ENCODE results near the gene DNHD1. TPM values are rescaled to one million over a fixed set of nuclear protein-coding genes. Genes with fewer than 3 reads are reported as not detected.

The DNHD1 gene
- total and polyA plus RNA-seq, 2 of the 4 experiments (the other 2 are of a cell fraction): 1.8 to 3.6 TPM

GRCh38 chr11:6452219-6452618 is 44.9 kb upstream of the DNHD1 start:
- Histone ChIP-seq H3K14ac (replicated peaks; ENCODE audit: low read depth, low read length) (no peak overlapping the region), H4K8ac (ENCODE audit: low read depth in 2 of 2, low read length in 2 of 2) (no peak overlapping the region), H3K4ac (ENCODE audit: low read depth, low read length) (no peak overlapping the region), H4K20me1 (ENCODE audit: insufficient read depth, low read length) (no peaks in the 10 kb centered on the region; the same call in 1 of the 2 replicates), H3K9ac (ENCODE audit: low read depth, low read length) (no peak overlapping the region), H2AK5ac (ENCODE audit: low read depth, low read length) (no peak overlapping the region), H3K79me1 (ENCODE audit: low read depth in 1 of 2, low read length in 2 of 2) (peaks cover 0 to 4% of the 10 kb centered on the region in 2 experiments; a peak in 2 of 4 replicates), H4K91ac (ENCODE audit: insufficient read depth, low read depth, low read length) (no peak overlapping the region), H3K36me3 (ENCODE audit: control insufficient read depth, insufficient read depth, low read length) (peaks cover 52% of the 10 kb centered on the region), H3K9me3 (ENCODE audit: control insufficient read depth, insufficient read depth, low read length) (no peaks in the 10 kb centered on the region), H3K9me1 (ENCODE audit: insufficient read depth, low read length) (peaks cover 4% of the 10 kb centered on the region; the same call in 1 of the 2 replicates), H2AK9ac (replicated peaks; ENCODE audit: low read depth, low read length, poor library complexity) (no peak overlapping the region), H4K5ac (ENCODE audit: low read depth, low read length) (no peak overlapping the region), H3K4me1 (ENCODE audit: control insufficient read depth, insufficient read depth, low read length) (no peaks in the 10 kb centered on the region), H2BK20ac (ENCODE audit: low read depth, low read length) (no peak overlapping the region), H3K18ac (ENCODE audit: low read depth, low read length) (no peak overlapping the region), H3K27ac (ENCODE audit: insufficient read depth, low read length) (no peak overlapping the region), H3K23ac (ENCODE audit: low read depth, low read length) (no peak overlapping the region), H2BK120ac (ENCODE audit: low read depth, low read length) (no peak overlapping the region), H3K4me3 (ENCODE audit: insufficient read depth, low read depth, low read length) (no peak overlapping the region), H3K56ac (ENCODE audit: extremely low read depth, insufficient read depth, low read length) (no peak overlapping the region), H3K27me3 (ENCODE audit: control insufficient read depth, insufficient read depth, low read length) (no peaks in the 10 kb centered on the region), H3K4me2 (ENCODE audit: low read depth, low read length) (no peak overlapping the region), H2BK5ac (ENCODE audit: low read depth, low read length, poor library complexity, severe bottlenecking) (no peak overlapping the region), H2BK15ac (ENCODE audit: low read depth, low read length) (no peak overlapping the region), H2AFZ (replicated peaks; ENCODE audit: low read length, poor library complexity) (no peak overlapping the region)
- ChIA-PET CTCF (interaction anchor here (1.7 to 2.6 kb wide), 2 partner anchors 9 to 73 kb away, joined by 7 to 11 read pairs; no protein-coding TSS in a partner anchor), POLR2A (ENCODE audit: unreplicated experiment) (interaction anchor here (0.6 kb wide), 1 partner anchor 60 kb away, joined by 15 read pairs; no protein-coding TSS in a partner anchor)
- DNase-seq (peak; percentile 19), ATAC-seq (ENCODE audit: low read depth) (peak; percentile 51)
- TF ChIP-seq CEBPB (IDR thresholded peaks at IDR 0.05; ENCODE audit: low read depth, low read length): no peak
- no peak for TF ChIP-seq RFX5 (IDR thresholded peaks at IDR 0.05; ENCODE audit: low read depth, low read length)
- TF ChIP-seq ELK1 (IDR thresholded peaks at IDR 0.05; ENCODE audit: borderline replicate concordance, low read depth, low read length): no peak
- TF ChIP-seq MXI1 (IDR thresholded peaks at IDR 0.05; ENCODE audit: borderline replicate concordance, low read depth, low read length): no peak
- TF ChIP-seq USF2 (IDR thresholded peaks at IDR 0.05; ENCODE audit: low read depth, low read length): no peak
- no peak for TF ChIP-seq MAZ (IDR thresholded peaks at IDR 0.05; ENCODE audit: borderline replicate concordance, low read depth, low read length)
- in situ Hi-C loops (cut with MboI; ENCODE audit: low sequenced_read_pairs): no loop called here
- dilution Hi-C loops (cut with HindIII; ENCODE audit: low sequenced_read_pairs, unreplicated experiment): no loop called here
- intact Hi-C loops (cut with micrococcal nuclease): no loop called here
- 80% methylated on average over 1 of the region's 3 CpGs; no CpG with 5 or more reads in 1 of the 2 experiments for WGBS, 2 experiments (ENCODE audit: extremely low coverage in 2 of 2, insufficient read length in 1 of 2)
- BruUV-seq (replicated peaks): no TSS peak
